HUES48 (cell line): ENCODE measurements around the gene CLEC18A.

Experiments
- H3K27ac ChIP-seq: one replicate; pipeline ENCODE4 v1.7.0; 2013; ENCODE audit warnings: low read depth, low read length, inconsistent platforms
- H3K27me3 ChIP-seq: 2 replicates; pipeline ENCODE4 v1.6.1; 2013; ENCODE audit warnings: mild to moderate bottlenecking, low read length; ENCODE audit not compliant: control insufficient read depth, insufficient read depth
- H3K36me3 ChIP-seq: 2 replicates; pipeline ENCODE4 v1.6.1; 2013; ENCODE audit warnings: low read length; ENCODE audit not compliant: control insufficient read depth, insufficient read depth
- H3K4me1 ChIP-seq: 2 replicates; pipeline ENCODE4 v1.6.1; 2013; ENCODE audit warnings: mild to moderate bottlenecking, low read length; ENCODE audit not compliant: control insufficient read depth, insufficient read depth
- H3K4me3 ChIP-seq: 2 replicates; pipeline ENCODE4 v1.5.1; 2013; ENCODE audit warnings: mild to moderate bottlenecking, low read depth, low read length
- H3K9ac ChIP-seq: 2 replicates; pipeline ENCODE4 v1.6.1; 2013; ENCODE audit warnings: mild to moderate bottlenecking, low read depth, low read length, moderate library complexity
- H3K9me3 ChIP-seq: 2 replicates; pipeline ENCODE4 v1.6.1; 2013; ENCODE audit warnings: low read length; ENCODE audit not compliant: control insufficient read depth, insufficient read depth

CLEC18A gene

DNA sequence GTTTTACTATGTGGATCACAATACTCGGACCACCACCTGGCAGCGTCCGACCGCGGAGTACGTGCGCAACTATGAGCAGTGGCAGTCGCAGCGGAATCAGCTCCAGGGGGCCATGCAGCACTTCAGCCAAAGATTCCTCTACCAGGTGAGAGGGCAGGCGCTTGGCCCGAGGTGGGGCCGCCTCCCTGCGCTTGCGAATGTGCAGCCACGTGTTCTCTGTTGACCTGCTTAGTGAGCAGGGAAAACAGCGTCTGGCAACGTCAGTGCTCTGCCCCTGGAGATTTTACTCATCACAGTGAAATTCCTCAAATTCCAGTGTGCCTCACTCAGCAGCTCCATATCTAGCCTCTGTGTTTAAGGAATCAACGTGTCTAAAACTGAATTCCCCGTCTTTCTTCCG lies 33.4 kb upstream of the CLEC18A start:
- H3K27me3 ChIP-seq, result no peaks in the 10 kb centered on the region
- H3K4me3 ChIP-seq, result peak overlapping the region; percentile 18; the same call in 1 of the 2 replicates
- H3K9me3 ChIP-seq, result no peaks in the 10 kb centered on the region
- peak overlapping the region; percentile 26 for H3K27ac ChIP-seq
- H3K9ac ChIP-seq, result no peak overlapping the region; the same call in 1 of the 2 replicates
- H3K36me3 ChIP-seq, result no peaks in the 10 kb centered on the region
- H3K4me1 ChIP-seq, result peaks cover 15% of the 10 kb centered on the region

DNA sequence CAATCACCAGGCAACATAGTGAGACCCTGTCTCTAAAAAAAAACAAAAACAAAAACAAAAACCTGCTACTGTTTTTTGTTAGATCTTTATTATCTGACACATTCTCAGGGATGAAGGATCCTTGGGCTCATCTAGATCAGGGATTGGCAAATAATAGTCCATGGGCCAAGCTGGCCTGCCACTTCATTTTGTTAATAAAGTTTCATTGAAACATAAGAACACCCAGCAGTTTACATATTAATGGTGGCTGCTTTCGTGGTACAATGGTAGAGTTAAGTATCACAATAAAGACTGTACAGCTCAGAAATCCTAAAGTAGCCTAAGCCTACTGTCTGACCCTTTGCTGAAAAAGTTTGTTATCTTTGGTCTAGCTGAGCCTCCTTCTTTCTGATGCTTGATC lies 32.9 kb upstream of the CLEC18A start:
- H3K4me3 ChIP-seq, result peak overlapping the region; percentile 18; the same call in 1 of the 2 replicates
- no peak overlapping the region; the same call in 1 of the 2 replicates for H3K9ac ChIP-seq
- H3K36me3 ChIP-seq, result no peaks in the 10 kb centered on the region
- no peaks in the 10 kb centered on the region for H3K27me3 ChIP-seq
- H3K4me1 ChIP-seq, result peaks cover 15% of the 10 kb centered on the region
- H3K27ac ChIP-seq, result peak overlapping the region; percentile 26
- H3K9me3 ChIP-seq, result no peaks in the 10 kb centered on the region

GRCh38 chr16:69921127-69921526 lies 30.0 kb upstream of the CLEC18A start:
- Histone ChIP-seq H3K9ac (no peak overlapping the region), H3K4me3 (no peak overlapping the region), H3K27ac (no peak overlapping the region), H3K4me1 (peaks cover 23% of the 10 kb centered on the region), H3K27me3 (no peaks in the 10 kb centered on the region), H3K9me3 (no peaks in the 10 kb centered on the region), H3K36me3 (peaks cover 4% of the 10 kb centered on the region; the same call in 1 of the 2 replicates)

GRCh38 chr16:69922200-69922599 lies 28.9 kb upstream of the CLEC18A start:
- Histone ChIP-seq H3K36me3 (peaks cover 4% of the 10 kb centered on the region; the same call in 1 of the 2 replicates), H3K27ac (no peak overlapping the region), H3K27me3 (no peaks in the 10 kb centered on the region), H3K9me3 (no peaks in the 10 kb centered on the region), H3K4me3 (no peak overlapping the region), H3K9ac (no peak overlapping the region), H3K4me1 (peaks cover 25% of the 10 kb centered on the region)

DNA sequence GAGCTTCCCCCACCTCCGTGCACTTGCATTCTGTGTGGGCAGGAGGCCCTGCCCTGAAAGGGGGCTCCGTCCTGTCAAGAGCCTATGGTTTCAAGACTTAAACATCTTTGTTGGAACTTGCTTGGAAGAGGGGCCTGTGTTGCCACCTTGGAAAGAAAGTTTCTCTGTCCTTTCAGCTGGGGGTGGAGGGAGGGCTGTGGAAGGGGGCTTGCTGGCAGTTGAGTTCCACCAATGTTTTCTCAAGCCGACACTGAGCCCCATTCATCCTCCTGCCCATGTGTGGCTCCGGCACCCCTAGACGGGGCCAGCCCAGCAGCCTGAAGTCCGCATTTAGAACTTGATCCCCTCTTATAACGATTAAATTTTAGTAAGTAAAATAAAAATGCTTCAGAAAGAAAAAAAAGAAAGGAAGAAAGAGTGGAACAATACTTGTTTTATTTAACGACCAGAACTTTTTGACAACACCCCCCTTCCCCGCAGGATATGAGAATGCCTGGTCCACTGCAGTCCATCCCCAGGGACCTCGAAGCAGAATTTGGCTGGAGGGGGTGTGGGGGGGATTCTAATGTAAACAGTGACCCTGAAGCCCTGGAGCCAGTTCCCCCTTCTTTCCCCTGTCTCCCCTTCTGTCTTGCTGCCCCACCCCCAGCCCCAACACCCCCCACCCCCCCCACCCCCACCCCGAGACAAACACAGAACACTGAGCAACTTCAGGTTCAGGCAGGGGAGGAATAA lies 26.9 kb upstream of the CLEC18A start:
- Histone ChIP-seq H3K4me3 (no peak overlapping the region), H3K9ac (no peak overlapping the region), H3K4me1 (peaks cover 21% of the 10 kb centered on the region), H3K27ac (no peak overlapping the region), H3K9me3 (no peaks in the 10 kb centered on the region), H3K27me3 (no peaks in the 10 kb centered on the region), H3K36me3 (peaks cover 4% of the 10 kb centered on the region; the same call in 1 of the 2 replicates)

DNA sequence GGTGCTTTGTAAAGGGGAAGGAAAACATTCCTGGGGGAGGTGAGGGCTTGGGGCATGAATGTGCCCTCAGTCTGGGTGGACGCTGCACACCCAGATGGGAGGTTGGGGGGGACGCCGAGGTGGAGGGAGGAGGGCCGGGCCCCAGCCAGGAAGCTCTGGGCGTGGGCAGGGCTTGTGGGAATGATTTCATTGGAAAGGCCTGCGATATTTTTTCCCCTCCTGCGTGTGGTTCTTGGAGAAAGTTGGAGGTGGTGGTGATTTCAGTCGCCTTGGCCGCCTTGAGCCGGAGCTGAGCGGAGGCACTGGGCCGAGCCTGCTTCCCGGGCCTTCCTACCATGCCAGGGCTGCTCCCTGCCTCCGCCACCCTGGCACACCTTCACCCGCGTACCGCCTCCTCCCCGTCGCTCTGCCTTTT lies 26.4 kb upstream of the CLEC18A start:
- Histone ChIP-seq H3K9me3 (no peaks in the 10 kb centered on the region), H3K4me1 (peaks cover 21% of the 10 kb centered on the region), H3K27me3 (no peaks in the 10 kb centered on the region), H3K4me3 (no peak overlapping the region), H3K9ac (no peak overlapping the region), H3K36me3 (peaks cover 8% of the 10 kb centered on the region), H3K27ac (no peak overlapping the region)

DNA sequence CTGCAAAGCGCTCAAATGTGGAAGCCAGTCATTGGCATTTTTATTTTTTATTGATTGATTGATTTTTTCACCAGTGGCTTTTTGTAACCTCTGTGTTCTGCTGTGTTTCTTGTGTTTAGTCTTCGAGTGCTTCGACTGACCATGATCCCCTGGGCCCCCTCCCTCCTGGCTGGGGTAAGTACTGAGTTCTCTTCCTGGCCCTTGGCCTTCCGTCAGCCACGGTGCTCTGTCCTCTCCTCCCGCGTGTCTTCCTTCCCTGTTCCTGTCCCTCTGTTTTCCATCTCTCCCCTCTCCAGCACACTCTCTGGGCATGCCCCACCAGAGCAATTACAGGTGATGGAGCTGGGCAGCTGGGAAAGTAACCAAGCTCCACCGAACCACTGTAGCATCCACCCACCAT lies 25.8 kb upstream of the CLEC18A start:
- Histone ChIP-seq H3K27ac (no peak overlapping the region), H3K36me3 (peaks cover 9% of the 10 kb centered on the region), H3K27me3 (no peaks in the 10 kb centered on the region), H3K9ac (no peak overlapping the region), H3K9me3 (no peaks in the 10 kb centered on the region), H3K4me3 (no peak overlapping the region), H3K4me1 (peaks cover 21% of the 10 kb centered on the region)

- H3K4me1 ChIP-seq, result peaks cover 21% of the 10 kb centered on the region
- no peak overlapping the region for H3K4me3 ChIP-seq
- no peak overlapping the region for H3K9ac ChIP-seq
- H3K36me3 ChIP-seq, result peaks cover 9% of the 10 kb centered on the region
- no peak overlapping the region for H3K27ac ChIP-seq
- no peaks in the 10 kb centered on the region for H3K9me3 ChIP-seq
- H3K27me3 ChIP-seq, result no peaks in the 10 kb centered on the region
Observed at GRCh38 chr16:69926241-69926640, 24.9 kb upstream of the CLEC18A start.

DNA sequence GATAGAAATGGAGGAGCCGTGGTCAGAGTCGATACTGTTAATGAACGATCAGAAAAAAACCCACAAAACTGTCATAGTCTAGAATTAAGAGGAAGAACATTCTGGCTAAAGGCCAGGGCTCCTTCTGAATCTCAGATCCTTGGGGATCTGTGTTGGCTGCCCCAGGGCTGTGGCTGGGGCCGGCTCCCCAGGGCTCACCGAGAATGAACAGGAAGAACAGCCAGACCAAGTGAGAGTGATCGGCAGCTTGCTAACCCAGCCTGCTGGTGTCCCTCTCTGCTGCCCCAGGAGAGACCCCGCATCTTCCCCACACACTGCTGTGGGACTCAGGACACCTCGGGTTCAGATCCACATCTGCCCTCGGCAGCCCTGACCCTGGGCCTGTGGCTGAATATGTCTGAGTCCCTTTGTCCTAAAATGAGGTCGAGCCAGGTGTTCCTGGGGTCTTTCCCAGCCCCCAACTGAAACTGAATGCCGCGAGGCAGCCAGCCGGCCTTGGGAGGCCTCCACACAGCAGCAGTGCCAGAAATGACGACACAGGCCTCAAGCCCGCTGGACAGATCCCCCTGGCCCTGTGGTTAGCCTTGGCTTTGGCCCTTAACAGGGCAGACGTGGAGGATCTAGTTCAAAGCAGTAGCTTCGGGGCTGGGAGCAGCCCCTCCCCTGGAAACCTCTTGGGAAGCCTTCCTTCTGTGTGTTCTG lies 23.9 kb upstream of the CLEC18A start:
- peaks cover 21% of the 10 kb centered on the region for H3K4me1 ChIP-seq
- no peaks in the 10 kb centered on the region for H3K9me3 ChIP-seq
- H3K27ac ChIP-seq, result no peak overlapping the region
- no peaks in the 10 kb centered on the region for H3K27me3 ChIP-seq
- H3K9ac ChIP-seq, result no peak overlapping the region
- peaks cover 11% of the 10 kb centered on the region for H3K36me3 ChIP-seq
- H3K4me3 ChIP-seq, result no peak overlapping the region

DNA sequence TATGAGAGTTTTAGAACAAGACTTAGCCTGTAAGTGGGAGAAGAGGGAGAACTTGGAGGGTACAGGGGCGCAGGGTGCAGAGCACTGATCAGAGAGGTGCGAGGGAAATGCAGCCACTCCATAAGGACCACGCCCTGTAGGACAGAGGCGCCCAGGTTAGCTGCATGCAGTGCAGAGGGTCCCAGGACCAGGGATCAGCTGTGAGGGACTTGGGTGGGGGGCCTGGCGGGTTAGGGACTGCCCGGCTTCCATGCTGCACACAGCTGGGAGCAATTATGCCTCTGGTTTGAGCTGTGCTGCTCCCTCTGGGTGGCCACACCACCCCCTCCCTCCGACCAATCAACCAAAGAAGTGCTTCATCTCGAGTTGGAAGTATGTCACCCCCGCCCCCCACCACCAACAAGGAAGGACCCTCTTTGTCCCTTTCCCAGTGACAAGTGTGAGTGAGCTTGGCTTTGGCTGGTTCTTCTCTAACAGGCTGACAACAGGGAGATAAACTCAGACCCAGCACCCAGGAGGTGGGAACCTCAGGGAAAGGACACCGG lies 22.2 kb upstream of the CLEC18A start:
- peaks cover 14% of the 10 kb centered on the region for H3K36me3 ChIP-seq
- H3K4me3 ChIP-seq, result no peak overlapping the region
- H3K27me3 ChIP-seq, result no peaks in the 10 kb centered on the region
- H3K27ac ChIP-seq, result no peak overlapping the region
- H3K9ac ChIP-seq, result no peak overlapping the region
- no peaks in the 10 kb centered on the region for H3K9me3 ChIP-seq
- peaks cover 18% of the 10 kb centered on the region for H3K4me1 ChIP-seq

GRCh38 chr16:69929480-69929879 lies 21.7 kb upstream of the CLEC18A start:
- Histone ChIP-seq H3K36me3 (peaks cover 14% of the 10 kb centered on the region), H3K9me3 (no peaks in the 10 kb centered on the region), H3K4me1 (peaks cover 14% of the 10 kb centered on the region; the same call in 1 of the 2 replicates), H3K27ac (no peak overlapping the region), H3K9ac (no peak overlapping the region), H3K4me3 (no peak overlapping the region), H3K27me3 (no peaks in the 10 kb centered on the region)
